Right hindlimb (tissue), 1 donor: ENCODE measurements around the gene WWOX.
"Not testable (repeated sequence)": the region's sequence is repeated elsewhere in the genome, so short reads cannot be mapped to it uniquely, and the experiment has no call there.

ENCODE experiments used
- DNase-seq: peaks from one replicate; pipeline ENCODE4 v3.0.0-alpha.2; 2018

Gene WWOX

DNA sequence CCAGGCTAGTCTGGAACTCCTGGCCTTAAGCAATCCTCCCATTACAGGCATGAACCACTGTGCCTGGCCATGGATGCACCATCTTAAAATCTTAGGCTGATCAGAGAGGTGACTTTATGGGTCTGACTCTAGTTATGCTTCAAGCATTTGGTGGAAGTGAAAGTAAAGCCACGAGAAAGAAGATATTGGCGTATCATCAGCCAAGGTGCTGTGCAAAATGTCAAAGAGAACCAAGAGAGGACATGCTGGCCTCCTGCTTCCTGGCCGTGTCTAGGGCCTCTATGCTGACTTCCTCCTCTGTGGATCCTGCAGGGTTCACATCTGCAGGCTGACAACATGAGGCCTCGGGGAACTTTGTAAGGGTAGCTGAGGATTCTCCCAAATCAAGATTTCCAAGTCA lies 1115.8 kb downstream of the WWOX start:
- no peak for DNase-seq

DNA sequence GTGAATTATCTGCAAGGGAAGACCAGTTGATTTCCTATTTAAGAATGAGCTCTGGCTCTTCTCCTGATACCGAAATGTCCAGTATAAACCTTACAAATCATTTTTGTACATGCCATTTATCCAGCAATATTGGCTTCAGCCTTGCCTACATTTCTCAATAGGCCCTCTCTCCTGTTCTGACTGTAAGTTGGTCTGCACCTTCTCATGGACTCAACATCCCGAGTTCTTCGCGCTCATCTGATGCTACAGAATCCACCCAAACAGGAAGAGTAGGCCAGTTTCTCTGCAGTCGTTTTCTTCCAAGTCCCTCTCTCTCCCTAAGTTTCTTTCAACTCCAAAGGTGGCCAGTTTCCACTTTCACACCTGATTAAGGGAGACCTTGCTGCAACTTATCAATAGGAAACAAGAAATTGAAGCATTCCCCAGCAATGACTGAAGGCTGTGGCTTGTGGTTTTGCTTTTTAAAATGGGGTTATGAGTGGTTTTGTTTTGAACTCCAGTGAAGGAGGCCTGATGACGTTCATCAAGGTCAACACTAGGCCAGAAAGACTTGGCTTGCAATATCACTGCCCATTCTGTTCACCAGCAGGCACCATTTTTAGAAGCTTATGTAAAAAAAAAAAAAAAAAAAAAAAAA lies 1118.0 kb downstream of the WWOX start:
- DNase-seq: no peak

DNA sequence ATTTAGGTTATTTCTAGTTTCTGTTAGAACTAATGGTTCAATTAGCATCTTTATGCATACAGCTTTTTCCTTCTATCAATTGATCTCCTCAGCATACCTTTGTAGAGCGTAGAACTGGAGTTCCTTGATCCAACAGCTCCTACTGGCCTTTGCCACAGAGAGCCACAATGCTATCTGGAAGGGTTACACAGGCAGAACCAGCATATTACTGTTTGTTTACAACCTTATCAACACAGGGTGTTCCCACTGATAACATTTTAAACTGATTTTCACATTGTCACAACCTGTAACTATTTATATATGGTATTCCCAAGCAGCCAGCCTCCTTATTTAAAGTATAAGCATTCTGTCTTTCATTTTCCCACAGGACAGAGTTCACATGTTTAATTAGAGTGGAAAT lies 1118.9 kb downstream of the WWOX start:
- no peak for DNase-seq

- DNase-seq: not testable (repeated sequence)
Observed at GRCh38 chr16:79225994-79226393, 1126.5 kb downstream of the WWOX start.

GRCh38 chr16:79229361-79229760 lies 1129.9 kb downstream of the WWOX start:
- no peak for DNase-seq

DNA sequence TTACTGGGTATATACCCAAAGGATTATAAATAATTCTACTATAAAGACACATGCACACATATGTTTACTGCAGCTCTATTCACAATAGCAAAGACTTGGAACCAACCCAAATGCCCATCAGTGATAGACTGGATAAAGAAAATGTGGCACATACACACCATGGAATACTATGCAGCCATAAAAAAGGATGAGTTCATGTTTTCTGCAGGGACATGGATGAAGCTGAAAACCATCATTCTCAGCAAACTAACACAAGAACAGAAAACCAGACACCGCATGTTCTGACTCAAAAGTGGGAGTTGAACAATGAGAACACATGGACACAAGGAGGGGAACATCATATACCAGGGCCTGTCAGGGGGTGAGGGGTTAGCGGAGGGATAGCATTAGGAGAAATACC lies 1146.2 kb downstream of the WWOX start:
- not testable (repeated sequence) for DNase-seq

- DNase-seq: no peak
Observed at GRCh38 chr16:79247386-79247785, 1147.9 kb downstream of the WWOX start.

DNA sequence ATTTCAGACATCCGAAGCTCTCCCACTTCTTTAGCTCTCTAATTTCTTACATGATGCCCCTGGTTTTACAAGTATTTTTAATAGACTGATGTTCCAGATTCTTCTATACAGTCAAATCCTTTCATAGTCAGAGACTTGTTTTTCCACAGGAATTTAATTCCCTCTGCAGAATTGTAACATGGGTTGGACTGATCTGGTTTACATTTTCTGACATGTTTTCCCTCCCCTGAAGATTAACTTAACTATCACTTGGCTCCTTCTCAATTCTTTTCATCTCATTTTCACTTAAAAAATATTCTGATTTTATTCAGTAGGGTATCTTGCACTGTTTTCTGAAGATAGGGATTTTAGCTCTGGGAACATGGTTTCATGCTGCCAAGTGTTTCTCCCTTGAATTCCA lies 1148.9 kb downstream of the WWOX start:
- no peak for DNase-seq

DNA sequence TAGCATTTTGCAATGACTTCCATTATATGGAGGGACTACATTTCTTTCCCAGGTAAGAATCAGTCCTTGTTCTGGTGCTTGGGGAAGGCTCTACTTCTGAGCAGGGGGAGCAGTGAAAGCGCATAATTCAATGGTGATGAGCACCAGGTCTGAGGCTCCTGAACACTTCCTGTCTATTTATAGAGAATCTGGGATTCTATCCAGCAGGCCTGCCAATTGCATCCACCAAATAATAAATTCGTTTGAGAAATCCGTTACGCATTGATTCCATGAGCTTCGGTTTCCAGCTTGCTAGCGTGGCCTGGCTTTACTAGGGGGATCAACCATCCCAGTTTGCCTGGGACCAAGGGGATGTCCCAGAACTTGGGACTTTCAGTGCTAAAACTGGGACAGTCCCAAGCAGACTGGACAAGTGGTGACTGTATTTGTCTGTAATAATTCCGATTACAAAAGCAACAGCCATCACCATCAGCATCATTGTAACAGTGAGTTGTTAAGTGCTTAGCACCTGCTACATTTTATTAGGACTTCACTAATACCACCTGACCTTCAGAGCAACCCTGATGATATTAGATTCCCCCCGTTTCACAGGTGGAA lies 1151.1 kb downstream of the WWOX start:
- DNase-seq: peak; percentile 42

- DNase-seq: peak; percentile 32
Observed at GRCh38 chr16:79253100-79253631, 1153.7 kb downstream of the WWOX start.

GRCh38 chr16:79257953-79258490 lies 1158.6 kb downstream of the WWOX start:
- no peak for DNase-seq

GRCh38 chr16:79260890-79261289 lies 1161.4 kb downstream of the WWOX start:
- not testable (repeated sequence) for DNase-seq

DNA sequence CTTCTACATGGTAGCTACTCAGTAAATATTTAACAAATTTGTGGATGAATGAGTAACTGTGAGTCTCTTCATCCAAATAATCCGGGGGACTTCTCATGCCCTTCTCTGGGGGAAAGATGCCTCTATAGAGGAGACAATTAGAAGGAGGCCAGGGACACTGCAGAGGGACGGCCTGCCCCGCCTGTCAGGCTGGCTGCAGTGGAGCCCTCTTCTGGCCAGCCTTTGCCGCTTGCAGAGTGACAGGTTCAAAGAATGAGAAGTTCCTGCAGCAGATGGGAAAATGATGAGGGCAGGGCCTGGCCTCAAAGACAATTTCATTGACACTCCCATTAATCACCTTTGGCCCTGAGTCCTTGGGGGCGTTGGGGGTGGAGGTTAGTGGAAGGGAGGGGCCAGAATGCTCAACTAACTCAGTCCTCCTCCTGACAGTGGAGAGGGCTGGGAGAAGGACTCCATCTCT lies 1162.1 kb downstream of the WWOX start:
- DNase-seq: peak; percentile 27

DNA sequence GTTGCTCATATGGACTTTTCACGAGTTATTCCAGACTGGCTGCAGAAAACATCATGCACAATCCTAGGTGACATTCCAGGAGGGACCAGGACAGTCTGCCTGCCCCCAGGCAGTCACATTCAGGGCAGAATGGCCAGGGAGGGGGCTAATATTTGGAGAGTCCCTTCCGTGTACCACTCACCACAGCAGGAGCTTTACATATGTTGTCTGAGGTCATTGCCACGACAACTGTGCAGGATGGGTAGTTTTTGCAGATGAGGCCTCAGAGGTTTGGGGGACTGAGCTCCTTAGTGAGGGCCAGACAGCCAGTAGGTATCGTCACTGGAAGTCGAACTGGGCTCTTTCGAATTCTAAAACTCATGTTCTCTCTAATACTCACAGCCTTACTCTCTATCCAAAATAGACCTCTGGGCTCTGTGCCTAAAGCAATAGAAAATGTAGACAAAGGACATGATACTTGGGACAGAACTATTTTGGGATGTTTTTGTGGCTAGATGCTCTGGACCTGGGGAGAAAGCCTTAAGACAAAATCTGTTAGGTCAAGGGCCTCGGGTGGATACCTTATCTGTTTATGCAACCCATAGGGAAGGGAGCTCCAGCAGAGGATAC lies 1162.6 kb downstream of the WWOX start:
- DNase-seq: no peak
